HG03103 (cell line): ENCODE results near the gene EHD1.
A peak's percentile ranks its signal among the peaks of the same experiment; 100 is the strongest.

Source experiments
- ATAC-seq: cut with Tn5 transposase; IDR thresholded peaks from one replicate; pipeline ENCODE4 v1.9.1; 2021; ENCODE audit warnings: low read depth; ENCODE audit not compliant: unreplicated experiment

EHD1 gene

DNA sequence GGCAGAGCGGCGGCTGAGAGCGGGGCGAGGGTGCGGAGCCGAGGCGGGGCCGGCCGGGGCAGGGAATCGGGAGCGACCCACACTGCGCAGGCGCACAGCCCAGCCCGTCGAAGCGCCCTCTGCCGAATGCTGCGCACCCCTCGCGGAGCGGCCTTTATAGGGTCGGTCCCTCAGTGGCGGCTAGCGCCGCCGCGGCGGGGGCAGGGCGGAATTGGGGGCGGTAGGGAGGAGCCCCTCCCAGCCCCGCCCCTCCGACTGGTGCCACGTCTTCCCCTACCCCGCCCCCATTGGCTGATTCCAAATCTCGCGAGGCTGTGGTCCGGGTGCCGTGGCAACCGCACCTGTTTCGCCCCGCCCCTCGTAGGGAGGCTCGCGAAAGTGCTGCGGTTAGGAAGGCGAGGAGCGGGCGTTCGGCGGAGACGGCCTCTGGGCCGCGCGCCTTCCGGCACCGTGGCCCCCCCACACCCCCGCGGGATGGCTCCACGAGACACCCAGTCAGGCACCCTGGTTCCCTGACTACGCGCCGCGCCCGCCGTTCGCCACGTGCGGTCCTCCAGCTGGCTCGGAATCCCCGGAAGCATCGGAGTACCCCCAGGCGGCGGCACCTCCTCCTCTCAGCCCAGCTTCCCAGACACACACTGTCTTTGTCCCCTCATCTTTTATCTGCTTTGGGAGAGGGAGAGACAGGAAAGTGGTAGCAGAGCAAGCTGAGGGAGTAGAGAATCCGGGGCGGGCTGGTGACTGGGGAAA, at the start of gene EHD1:
Gene EHD1, minus strand, starts transcription at position 128 of the 750 bp plus-strand sequence. CDS start 157 bp downstream, outside the sequence.
- ATAC-seq, result peak; percentile 60

DNA sequence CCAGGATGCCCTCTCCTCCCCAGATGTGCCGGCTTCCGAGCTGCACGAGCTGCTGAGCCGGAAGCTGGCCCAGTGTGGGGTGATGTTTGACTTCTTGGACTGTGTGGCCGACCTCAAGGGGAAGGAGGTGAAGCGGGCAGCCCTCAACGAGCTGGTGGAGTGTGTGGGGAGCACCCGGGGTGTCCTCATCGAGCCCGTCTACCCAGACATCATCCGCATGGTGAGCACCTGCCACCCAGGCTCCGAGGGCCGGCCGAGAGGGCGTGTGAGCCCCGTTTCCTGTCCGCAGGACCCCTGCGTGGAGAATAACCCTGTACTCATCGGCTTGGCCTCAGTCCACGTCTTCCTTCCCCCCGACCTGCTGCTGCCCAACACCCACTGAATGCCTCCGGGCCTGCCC, 48.3 kb upstream of the EHD1 start:
- no peak for ATAC-seq

DNA sequence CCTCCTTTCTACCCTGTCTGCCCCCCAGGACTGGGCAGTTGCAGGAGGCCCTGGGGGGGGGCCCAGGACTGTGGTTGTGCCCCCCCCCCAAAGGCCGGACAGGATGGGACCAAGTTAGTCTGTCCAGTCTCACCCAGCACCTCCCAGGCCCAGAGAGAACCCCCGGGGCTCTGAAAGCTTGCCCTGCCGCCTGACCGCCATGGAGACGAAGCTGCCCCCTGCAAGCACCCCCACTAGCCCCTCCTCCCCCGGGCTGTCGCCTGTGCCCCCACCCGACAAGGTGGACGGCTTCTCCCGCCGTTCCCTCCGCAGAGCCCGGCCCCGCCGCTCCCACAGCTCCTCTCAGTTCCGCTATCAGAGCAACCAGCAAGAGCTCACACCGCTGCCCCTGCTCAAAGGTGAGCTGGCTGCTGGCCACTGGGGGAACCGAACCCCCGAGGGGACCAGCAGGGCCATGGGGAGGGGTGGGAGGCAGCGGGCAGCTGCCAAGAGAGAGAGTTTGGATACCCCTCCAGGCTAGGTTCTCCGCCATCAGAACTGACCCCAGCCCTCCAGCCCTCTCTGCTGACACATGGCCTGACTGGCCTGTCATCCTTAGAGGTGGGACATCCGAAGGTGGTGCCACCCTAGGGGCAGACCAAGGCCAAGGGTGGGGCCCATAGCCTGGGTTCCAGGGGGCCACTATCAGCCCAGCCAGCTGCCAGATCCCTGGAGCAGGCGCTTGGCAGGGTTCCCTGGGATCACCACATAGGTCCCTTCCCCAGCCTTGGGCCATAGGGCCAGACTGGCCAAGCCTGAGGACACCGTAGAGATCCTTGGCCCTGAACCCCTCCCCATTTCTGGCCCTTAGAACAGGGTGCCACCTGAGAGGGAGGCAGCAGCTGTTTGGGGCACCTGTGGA, 47.4 kb upstream of the EHD1 start:
- ATAC-seq, result no peak

GRCh38 chr11:64924910-64925284, 46.5 kb upstream of the EHD1 start:
- no peak for ATAC-seq

DNA sequence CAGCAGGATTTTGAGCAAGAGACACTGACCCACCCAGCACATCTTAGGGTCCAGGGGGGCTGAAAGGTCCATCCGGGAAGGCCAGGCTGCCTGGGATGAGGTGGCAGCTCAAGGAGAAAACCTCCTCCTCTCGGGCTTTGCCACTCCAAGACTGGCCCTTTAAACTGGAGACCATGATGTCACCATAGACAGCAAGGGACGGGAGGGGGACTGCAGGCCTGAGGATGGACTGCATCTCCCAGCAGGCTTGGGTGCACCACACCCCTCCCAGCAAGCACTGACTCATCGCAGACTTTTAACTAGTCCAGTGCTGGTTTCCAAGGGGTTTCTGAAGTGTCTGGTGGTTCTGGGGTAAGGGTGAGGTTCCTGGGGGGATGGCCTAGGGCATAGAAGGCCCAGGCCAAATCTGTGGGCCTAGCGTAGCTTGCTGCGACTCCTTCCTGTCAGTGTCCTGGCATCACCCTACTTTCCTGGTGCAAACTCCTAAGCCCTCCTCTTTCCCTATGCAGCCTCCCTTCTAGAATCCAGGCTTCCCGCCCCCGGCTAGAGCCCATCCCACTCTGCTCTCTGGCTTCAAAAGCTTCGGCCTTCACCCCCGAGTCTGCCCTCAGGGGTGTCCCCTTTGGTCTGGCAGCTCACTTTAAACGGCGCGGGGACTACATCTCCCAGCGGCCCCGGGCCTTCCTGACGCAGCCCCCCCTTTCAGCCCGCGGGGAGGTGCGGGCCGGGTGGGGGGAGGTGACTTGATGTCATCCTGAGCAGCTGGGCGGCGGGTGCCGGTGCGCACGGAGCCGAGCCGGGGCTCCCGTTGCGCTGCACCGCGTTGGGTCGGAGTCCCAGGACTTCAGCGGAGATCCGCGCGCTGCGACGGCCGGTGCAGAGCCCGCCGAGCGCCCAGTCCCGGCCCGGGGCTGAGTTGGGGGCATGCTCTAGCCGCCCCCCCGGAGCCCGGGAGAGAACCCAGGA, 45.8 kb upstream of the EHD1 start, which contains the start of gene PPP2R5B:
Gene PPP2R5B, plus strand, starts transcription at position 746 of the 966 bp plus-strand sequence. CDS start 1,046 bp downstream, outside the sequence.
- ATAC-seq, result peak; percentile 62

DNA sequence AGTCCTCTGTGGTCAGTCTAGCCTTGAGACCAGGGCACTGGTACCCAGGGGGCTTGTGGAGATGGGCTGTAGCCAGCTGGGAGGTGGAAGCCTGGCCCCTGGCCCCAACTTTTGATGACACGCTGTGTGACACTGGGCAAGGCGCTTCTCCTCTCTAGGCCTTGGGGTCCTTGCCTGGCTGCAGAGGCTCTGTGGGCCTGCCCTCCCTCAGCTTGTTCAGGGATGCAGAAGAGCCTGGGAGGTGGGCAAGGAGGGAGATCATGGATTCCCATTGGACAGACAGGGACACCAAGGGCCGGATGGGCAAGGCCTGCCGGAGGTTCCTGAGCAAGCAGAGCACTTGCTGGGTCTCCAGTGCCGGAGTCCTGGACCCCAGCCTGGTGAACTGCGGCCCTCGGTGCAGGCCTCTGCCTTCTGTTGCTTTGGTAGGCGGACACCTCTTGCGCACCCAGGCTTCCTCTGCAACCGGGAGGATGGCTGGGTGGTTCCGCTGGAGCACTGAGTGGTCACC, 44.8 kb upstream of the EHD1 start:
- ATAC-seq, result no peak

DNA sequence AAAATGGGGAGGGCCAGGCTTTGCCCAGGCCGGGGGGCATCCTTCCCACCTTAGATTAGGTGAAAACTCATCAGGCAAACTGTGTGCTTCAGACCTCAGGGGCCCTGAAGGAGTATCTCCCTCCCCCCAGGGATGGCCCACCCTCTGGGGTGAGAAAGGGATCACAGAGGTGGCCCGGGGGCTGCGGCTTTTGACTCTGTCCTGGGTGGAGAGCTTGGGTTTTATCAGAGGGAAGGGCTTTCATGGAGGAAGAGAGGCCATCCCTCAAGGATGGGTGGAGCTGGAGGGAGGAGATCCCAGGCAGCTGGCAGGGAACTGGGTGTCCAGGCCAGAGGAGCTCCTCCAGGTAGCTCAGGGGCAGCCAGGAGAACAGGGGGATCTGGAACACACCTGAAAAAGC, 43.0 kb upstream of the EHD1 start:
- ATAC-seq, result no peak

- ATAC-seq, result no peak
These were observed 41.7 kb upstream of the EHD1 start for GRCh38 chr11:64920124-64920523.

DNA sequence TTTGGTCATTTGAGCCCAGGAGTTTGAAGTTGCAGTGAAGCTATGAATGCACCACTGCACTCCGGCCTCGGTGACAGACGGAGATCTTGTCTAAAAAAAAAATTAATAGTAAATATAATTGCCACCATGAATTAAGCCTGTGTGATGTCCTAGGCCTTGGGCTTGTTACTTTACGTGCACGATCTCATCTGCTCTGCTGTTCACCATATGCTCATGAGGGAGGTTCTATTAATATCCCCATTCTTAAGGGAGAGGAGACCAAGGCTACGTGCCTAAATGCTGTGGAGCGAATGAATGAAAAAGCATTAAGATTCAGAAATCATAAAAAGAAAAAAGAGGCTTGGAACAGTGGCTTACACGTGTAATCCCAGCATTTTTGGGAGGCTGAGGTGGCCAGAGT, 41.2 kb upstream of the EHD1 start:
- ATAC-seq, result no peak

DNA sequence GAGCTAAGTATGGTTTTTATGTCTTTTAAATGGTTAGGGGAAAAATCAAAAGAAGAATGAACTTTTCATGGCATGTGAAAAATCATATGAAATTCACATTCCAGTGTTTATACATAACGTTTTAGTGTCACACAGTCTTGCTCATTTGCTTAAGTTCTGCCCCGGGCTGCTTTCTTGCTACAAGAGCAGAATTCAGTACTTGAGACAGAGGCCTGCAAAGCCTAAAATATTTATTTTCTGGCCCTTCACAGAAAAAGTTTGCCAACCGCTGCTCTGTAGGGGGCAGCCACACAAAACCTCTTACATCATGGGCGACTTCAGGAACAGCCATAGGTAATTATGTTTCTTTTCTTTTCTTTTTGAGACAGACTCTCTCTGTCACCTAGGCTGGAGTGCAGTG, 39.6 kb upstream of the EHD1 start:
- no peak for ATAC-seq

DNA sequence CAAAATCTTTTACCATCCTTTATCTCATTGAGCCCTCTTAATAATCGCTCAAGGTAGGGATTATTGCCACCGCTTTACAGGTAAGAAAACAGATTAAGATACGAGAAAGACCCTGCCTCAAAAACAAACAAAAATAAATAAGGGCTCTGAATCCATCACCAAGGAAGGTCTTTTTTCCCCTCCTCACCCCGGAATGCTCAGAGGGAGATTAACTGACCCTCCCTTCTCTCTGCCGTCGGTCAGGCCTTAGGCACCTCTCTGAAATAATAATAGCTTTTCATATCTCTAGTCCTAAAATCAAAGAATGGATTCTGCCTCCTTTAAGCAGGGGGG, 39.2 kb upstream of the EHD1 start:
- no peak for ATAC-seq

GRCh38 chr11:64916775-64917662, 38.6 kb upstream of the EHD1 start, which contains the start of gene ATG2A:
Gene ATG2A (minus strand): TSS chr11:64917209. CDS start chr11:64917135, 74 bp downstream.
- ATAC-seq, result peak; percentile 88

- ATAC-seq, result no peak
These were observed 37.8 kb upstream of the EHD1 start for GRCh38 chr11:64916040-64916774.

- ATAC-seq, result no peak
These were observed 37.0 kb upstream of the EHD1 start for GRCh38 chr11:64915376-64915887.

DNA sequence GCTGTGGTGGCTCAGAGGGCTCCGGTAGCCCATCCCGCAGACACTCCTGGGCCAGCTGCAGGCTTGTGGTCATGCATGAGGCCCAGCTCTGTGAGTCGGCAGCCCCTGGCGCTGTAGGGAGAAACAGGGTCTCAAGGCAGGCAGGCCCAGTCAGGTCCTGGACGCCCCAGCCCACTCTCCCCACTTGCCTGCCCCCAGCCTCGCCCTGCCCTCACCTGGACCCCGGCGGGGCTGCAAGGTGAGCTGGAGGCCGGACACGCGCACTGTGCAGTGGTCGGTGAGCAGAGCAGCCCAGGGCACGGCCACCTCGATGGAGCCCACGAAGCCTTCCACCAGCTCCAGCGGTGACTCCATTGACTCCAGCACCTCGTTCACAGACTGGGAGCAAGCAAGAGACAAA, 35.7 kb upstream of the EHD1 start:
- no peak for ATAC-seq

GRCh38 chr11:64913171-64913727, 34.8 kb upstream of the EHD1 start:
- no peak for ATAC-seq

- ATAC-seq, result no peak
These were observed 33.3 kb upstream of the EHD1 start for GRCh38 chr11:64911689-64912088.

DNA sequence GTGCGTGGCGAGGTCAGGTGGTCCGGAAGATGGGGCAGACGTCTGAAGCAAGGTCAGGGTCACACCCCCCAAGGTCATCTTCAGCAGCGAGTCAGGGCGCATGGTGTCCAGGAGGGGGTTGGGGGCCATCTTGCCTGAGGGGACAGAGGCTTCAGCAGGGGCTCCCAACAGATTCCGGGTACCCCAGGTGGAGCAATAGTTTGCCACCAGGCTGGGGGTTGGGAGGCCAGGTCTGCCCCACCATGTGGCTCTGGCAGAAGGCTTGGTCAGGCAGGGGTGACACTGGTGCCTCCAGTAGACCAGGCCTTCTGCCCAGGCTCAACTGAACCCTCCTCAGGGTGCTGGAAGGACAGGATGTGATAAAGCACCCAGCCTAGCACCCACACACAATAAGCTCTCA, 32.7 kb upstream of the EHD1 start:
- no peak for ATAC-seq
